GM21576 (cell line): ENCODE measurements around the gene ZHX3.

ENCODE experiments used
- ATAC-seq: cut with Tn5 transposase; IDR thresholded peaks from one replicate; pipeline ENCODE4 v1.9.1; 2021; ENCODE audit warnings: mild to moderate bottlenecking, moderate library complexity; ENCODE audit not compliant: unreplicated experiment

Gene ZHX3

DNA sequence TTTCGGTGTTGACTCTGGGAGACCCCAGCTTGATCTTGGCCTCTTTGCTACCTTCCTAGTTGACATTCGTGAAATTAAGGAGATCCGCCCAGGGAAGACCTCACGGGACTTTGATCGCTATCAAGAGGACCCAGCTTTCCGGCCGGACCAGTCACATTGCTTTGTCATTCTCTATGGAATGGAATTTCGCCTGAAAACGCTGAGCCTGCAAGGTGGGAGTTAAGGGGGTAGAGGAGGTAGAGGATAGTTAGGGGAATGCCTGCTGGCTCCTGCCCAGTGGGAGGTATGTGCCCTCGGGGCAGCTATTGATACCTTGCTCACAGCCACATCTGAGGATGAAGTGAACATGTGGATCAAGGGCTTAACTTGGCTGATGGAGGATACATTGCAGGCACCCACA is 158.0 kb downstream of the ZHX3 start:
- ATAC-seq, result no peak

DNA sequence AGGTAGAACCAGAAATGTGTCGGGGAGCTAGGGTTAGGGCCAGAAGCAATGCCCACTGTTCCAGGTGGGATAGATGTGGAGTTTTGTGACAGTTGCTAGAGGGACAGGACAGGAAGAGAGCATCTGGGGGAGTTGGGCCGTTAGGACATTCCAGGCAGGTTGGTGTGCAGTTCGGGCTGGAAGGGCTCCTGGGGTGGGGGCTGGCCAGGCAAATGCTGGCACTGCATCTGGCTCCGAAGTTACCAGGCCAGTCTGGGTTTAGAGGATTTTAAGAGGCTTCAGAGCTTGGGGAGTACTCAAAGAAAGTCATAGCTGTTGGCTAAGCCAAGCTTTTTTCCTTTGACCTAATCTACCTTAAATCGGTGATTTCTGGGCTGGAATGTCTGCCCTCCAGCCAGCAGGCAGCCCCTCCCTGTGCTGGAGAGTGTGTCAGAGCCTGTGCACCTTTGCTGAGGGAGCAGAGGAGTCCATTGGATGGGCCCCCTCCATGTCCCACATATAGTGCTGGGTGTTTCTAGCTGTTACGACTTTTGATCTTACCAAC is 159.4 kb downstream of the ZHX3 start:
- ATAC-seq, result no peak

DNA sequence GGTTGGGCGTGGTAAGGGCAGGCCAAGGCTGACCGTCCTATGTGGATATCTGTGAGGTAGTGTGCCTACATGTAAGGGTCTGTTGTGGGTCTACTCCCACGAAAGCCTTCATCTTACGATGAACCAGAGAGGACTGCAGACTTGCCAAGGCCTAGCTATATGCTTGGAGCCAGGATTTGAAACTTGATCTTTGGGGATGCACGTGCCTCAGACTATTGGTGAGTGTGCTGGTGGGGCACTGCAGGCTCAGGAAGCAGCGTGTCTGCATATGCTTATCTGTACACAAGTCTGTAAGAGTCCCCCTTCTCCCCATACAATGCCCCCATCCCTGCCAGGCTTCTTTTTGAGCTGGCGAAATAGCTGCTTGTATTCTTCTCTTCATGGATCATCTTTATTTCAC is 162.3 kb downstream of the ZHX3 start:
- ATAC-seq, result no peak

DNA sequence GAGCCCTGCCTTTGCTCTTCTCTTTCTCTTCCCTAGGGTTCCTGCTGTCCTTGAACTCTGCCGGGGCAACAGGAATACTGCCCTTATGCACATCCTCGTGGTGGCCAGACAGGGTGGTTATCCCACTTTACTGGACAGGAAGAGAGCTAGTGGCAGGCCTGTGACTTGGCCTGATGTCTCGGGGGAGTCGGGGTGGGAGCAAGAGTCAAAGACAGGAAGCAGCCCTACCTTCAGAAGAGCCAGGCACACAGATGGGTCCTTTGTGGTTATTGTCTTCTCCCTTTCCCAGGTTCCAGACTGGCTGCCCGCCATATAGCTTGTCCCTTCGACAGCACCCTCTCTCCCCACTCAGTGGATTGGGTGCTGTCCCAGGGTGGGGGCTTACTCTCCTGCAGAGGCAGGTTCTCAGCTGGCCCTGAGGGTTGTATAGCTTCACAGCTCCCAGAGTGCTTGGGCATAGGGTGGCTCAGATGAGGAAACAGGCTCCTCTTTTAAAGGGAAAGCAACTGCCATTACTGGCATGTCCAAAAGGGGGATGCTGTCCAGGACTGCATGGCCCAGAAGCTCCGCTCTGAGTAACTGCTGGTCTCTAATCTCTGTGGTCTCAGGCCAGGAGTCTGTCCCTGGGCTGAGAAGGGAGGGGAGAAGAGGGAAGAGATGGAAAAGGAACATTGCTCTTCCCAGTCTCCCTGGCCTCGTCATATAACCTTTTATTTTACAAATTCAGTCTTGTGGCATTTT is 162.9 kb downstream of the ZHX3 start:
- ATAC-seq, result no peak

DNA sequence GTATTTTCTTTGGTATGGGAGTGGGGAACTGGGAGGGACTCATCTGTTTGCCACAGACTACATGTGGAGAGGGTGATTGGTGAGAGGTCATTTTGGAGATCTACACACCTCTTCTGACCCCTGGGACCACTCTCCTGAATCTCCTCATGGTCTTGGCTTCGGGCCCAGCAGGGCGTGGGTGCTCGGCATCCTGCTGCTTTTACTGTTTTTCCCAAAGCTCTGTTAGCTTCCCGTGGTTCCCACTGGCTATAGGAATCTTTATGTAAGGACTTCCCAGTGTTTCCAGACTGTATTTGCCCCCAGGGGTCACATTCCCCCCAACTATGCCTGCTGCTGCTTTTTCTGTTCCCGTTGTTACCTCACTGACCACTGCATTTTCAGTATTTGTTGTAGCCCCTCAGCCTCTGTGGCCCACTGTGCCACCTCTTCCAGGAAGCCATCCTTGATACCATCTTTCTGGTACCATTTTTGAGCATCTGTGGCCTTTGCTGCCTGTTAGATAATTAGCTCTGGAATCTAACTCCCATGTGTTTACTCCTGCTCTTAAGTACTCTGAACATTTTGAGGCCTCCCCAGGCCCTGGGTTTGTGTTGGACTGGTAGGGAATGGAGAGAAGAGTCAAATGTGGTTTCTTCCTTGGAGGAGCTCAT is 165.3 kb downstream of the ZHX3 start:
- no peak for ATAC-seq

DNA sequence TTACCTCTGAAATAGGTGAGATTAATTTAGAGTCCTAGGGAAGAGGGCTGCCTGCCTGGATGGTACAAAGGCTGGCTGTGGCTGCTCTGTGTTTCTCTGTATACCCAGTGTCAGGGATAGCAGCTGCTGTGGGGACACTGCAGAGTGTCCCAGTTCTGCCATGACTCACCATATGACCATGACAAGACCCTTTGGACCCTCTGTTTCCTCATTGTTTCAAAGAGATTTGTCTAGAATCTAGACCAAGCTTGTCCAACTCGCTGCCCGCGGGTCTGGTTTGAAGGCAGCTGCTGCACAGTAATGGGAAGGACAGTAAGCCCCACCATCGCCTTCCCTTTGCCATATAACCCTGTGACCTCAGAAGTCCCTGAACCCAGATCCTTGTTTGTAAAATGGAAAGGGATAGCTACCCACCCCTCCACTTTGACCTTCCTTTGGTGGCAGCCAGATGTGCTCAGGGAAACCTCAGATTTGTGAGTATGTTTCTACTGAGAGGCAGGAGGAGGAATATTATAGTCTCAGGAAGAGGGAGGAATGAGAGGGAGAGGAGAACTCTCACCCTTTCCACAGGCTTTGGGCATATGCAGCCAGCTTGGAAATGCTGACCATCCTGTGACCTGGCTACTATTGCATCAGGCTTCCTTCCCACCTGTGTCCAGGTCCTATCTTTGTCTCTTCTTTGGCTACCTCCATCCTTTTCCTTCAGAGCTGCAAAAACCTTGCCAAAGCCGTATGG is 166.2 kb downstream of the ZHX3 start:
- ATAC-seq, result no peak

DNA sequence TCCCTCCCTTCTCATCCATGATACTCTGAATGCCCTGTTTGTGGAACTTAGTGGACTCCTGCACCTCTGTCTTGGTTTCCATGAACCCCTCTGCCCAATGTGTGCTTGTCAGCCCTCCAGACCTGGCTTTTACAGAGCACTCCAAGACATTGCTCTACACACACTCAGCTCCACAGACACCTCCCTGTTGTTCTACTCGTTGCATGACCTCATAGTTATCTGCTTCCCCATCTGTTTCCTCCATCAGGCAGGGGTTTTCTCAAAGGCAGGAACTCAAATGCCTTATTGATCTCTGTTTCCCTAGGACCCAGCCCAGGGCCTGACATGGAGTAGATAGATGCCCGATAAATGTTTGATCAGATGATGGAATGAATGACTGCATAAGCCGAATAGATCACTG is 166.9 kb downstream of the ZHX3 start:
- ATAC-seq, result no peak

DNA sequence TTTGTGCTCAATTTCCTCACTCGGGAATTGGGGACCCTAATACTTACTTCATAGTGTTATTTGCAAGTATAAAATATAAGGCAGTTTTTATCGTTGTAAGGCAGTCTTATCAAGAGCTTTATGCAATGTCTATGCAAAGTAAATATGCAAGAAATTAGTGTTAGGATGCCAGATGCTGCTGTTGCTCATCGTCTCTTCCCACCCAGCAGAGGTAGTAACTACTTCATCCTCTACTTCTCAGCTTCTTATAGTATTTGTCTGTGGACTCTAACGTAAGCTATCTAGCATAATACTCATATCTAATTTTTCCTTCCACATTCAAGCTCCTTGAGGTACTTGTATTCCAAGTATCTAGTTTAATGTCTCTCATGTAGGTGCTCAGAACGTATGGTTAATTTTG is 168.6 kb downstream of the ZHX3 start:
- no peak for ATAC-seq

DNA sequence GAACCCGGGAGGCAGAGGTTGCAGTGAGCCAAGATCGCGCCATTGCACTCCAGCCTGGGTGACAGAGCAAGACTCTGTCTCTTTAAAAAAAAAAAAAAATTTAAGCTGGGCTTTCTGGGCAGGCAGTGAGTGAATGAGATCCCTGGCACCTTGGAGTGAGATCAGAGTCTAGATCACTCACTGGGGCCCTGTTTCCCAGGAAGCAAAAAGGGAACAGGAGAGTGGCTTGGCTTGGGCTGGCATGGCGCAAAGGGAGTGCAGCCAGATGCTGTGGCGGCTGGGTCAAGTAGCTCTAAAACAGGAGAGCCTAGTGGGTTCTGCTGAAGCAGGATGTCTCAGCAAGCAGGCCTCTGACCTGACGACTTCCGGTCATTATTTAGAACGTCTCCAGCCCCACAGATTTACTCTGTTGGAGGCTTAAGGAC is 169.8 kb downstream of the ZHX3 start:
- no peak for ATAC-seq

DNA sequence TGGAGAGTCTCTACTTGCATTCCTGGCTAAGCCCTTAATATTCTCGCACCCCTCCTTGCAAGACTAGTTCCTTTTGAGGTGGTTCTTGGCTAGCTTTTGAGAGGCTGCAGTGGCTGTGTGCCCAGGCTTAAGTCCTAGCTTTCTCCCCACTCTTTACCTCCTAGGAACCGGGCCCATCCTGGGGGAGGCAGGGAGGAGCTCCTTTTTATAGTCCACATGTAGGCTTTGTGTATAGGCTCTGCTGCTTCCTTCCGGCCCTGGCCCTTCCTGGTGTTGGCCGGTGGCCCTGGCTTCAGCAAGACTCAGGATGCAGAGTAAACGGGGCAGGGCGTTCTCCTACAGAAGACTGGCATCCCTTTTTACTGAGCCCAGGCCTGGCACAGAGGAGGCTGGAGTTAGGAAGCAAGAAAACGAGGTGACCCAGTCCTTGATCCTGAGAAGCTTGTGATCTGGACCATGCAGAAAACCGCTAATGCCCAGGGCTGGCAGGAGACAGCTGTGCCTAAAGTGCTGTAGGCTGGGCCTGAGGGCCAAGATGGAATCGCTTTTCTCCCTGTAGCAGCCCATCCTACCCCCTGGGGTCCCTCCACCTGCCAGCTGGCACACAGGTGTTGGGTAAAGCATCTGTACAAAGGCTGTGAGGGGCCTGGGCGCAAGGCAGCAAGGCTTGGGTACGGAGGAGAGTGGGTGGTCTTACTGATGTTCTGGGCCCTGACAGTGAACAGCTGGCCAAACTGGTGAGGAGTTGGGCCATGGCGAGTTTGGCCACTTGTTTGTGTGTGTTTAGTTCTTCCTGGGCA is 171.5 kb downstream of the ZHX3 start:
- ATAC-seq, result no peak

DNA sequence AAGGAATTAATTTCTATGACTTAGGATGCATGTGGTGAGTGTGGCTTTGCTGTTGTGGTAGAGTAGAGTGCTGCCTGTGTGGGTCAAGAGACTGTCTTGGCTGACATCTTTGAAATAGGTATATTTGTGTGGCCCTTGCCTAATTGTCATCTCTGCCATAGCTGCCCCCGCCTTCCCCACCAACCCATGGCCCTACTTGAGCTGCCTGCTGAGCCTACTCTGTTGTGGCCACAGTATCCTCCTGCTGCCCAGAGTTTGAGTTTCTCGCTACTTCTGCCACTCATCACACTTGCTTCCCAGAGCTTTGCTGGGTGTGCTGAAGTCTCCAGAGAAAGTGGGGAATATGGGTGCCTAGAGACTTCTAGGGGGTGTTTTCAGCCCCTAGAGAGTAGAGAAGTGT is 172.2 kb downstream of the ZHX3 start:
- ATAC-seq, result no peak

DNA sequence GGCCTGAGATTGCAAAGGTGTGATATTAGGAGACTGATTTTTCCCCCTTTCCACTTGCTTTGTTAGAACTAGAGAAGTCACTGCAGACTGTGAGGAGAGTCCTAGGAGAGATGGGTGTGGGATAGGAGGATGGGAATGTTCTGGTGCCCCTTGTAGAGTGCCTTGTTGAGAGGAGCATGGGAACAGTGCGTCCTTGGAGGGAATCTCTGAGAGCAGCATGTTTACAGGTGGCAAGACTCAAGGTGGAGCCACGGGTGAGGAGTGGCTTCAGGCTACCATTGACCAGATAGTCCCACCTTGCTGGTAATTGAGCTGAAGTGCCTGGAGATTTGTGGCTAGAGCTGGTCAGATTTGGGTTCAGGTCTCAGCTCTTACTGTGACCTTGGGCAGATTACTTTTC is 174.2 kb downstream of the ZHX3 start:
- no peak for ATAC-seq

DNA sequence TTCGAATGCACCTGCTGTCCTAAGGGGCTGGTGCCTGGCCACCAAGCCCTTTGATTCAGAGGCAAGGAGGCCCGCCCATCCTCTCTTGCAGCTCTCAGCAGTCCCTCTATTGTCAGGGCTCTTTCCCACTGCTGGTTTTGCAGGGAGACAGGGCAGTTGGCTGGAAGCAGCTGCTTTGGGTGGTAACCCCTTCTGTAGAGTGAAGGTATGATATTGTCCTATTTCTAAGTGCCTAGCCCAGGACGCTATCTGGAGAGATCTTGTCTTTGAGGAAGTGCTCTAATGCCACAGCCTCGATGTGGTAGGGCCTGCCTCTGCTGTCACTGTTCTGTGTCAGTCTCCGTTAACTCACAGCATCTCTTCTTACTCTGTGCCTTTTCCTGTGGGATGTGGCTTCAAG is 174.6 kb downstream of the ZHX3 start:
- no peak for ATAC-seq

DNA sequence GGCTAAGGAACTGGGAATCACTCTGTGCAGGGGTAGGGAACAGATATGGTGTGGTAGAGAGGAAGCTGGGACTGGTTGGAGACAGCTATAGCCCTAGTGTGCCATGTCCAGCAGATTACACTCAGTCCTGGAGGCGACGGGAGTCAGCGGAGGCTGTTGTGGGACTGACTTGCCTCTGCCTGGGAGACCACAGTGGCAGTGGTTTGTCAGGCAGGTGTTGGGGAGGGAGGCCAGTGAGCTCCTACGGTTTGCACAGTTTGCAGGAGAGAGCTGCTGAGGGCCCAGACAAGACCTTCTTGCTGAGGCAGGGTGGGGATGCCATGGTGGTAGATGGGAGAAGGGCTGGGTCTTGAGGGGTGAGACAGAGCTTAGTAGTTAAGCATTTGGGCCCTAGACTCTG is 175.3 kb downstream of the ZHX3 start:
- no peak for ATAC-seq

DNA sequence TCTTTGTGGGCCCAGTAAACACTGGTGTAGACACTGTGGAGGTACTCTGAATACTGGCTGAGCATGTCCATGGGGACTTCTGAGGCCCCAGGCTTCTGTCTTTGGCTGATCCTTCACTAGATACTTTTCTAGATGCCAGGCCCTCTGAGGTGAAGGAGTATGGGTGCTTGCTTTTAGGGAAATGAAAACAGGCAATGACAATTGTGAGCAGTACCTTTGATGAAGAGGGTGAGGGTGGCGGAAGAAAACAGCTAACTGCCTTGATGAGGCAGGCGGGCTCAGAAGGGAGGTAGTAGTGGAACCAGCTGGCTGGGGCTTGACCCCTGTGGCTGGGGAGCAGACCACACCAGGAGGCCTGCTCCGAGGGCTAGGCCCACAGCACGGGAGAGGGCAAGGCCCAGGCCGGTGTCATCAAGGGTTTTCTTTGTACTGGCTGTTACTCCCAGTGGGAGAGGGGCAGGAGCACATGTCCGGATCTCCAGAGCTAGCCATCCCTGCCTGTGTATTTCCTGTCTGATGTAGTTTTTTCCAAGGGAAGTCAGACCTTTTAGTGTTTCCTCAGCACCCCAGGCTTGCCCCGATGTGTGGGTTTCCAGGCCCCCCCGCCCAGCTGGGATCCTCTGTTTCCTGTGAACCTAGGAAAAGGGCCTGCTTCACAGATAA is 176.2 kb downstream of the ZHX3 start:
- ATAC-seq, result no peak

DNA sequence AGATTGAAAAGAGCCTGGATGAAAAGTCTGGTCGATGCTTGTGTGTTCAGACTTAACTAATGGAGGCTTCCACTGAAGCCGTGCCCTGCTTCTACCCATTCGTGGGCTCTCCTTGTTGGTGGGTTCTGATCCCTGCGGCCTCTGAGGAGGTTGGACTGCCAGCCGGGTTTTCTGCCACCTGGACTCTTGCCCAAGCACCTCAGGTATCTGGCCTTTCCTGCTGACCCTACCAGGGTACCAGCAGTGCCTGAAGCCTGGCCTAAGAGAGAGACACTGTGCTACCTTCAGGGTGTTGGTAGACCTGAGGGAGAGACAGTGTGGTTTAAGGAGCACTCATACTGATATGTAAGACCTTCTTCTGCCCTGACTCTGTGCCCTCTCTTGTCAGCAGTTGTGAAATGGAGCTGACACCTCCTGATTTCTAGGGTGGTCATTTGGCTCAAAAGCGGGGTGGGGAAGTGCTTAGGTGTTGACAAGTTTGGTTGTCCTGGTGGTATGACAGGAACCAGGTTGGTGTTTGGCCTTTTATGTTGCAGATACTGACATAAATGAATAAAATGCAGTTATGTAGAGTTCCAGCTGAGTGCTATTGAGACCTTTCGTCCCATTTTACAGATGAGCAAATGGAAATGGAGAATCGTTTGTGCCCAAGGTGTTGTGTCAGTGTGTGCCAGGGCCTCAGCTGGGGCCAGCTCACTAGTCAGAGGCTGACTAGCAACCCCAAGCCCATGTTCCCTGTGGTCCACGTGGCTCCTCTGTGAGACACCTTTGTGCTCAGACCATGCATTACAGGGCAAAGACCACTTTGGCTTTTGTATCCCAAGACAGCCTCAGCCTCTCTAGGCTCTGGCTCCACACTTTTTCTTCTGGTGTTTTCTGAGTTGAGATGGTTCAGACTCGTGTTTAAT is 177.1 kb downstream of the ZHX3 start:
- no peak for ATAC-seq

DNA sequence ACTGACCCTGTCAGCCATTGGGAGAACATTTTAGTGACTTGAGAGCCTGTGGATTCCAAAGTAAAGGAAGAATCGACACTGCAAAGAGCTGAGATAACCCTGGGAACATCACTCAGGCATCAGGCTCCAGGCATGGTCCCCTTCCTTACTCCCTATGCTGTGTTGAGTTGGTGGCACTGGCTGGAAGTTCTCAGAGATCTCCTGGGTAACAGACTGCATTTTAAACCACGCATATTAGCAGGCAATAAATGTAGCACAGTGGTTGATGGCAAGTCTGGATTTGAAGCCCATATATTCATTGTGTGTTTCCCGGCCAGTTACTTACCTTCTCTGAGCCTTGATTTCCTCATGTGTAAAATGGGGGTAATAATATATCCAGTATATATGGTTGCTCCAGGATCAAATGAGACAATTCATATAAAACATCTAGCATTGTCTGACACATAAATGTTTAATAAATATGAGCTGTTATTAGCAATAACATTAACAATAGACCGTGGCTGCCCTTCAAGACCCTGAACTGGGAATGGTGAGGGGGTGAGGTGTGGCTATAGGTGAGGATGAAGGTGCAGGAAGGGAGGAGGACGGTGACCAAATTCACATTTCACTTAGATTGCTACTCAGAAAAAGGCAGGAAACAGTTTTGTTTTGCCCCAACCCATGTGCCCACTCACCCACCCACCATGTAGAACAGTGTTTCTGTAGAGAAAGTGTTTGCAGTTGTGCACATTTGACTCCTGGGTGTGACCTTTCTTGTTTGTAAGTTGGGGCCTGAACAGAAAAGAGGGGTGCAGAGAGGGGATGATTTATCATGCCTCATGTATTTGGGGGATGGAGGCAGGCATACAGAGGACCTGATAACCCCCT is 178.1 kb downstream of the ZHX3 start:
- ATAC-seq, result no peak

DNA sequence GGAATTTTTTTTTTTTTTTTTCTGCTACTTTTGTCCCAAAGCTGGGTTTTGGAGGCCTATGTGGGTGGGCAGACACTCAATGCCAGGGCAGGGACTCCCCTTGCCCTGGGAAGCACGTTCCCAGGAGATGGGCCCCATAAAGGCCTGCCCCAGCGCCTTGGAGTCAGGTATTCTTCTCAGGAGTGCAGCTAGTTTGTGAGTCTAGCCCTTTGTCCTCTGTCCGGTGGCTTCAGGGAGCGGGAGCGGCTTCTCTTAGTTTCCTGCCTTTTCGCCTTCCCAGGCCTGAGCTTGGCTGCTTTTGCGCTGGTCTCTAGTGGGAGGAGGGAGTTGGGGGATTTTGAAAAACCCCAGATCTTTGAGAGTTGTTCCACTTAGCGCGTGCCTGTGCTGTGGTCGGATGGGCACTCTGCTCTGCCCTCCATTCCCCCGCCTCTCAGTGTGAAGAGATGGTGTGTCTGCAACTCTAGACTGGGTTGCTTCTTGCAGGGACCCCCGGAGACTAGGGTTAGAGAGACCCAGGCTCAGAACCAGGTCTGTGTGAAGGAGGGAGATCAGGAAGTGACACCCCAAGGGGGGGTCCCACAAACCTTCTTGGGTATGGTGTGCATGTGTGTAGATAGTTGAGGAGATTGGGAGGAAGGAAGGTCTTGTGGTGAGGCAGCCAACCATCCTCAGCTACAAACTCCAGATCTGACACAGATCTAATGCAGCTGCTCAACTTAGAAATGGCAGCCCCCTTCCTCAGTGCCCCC is 178.9 kb downstream of the ZHX3 start:
- no peak for ATAC-seq
